ENCODE results near the gene MINAR1. TPM values are rescaled to one million over a fixed set of nuclear protein-coding genes. Genes with fewer than 3 reads are reported as not detected.

MINAR1 gene
- total RNA-seq, 1 donor: 1.7 TPM

GRCh38 chr15:79451361-79451999, 19.3 kb downstream of the MINAR1 start:
- no peak overlapping the region for H3K4me3 ChIP-seq (ENCODE audit: low read depth, low read length)
- DNase-seq (ENCODE audit: low read depth): no peak
- no peak for TF ChIP-seq CTCF (IDR thresholded peaks at IDR 0.05; ENCODE audit: insufficient read depth, low read length)

- TF ChIP-seq CTCF (IDR thresholded peaks at IDR 0.05; ENCODE audit: insufficient read depth, low read length): no peak
- DNase-seq (ENCODE audit: low read depth): no peak
- H3K4me3 ChIP-seq (ENCODE audit: low read depth, low read length): no peak overlapping the region
Observed at GRCh38 chr15:79452244-79453051, 20.3 kb downstream of the MINAR1 start.

GRCh38 chr15:79453446-79453845, 21.3 kb downstream of the MINAR1 start:
- TF ChIP-seq CTCF (IDR thresholded peaks at IDR 0.05; ENCODE audit: insufficient read depth, low read length): no peak
- H3K4me3 ChIP-seq (ENCODE audit: low read depth, low read length): no peak overlapping the region
- DNase-seq (ENCODE audit: low read depth): no peak

GRCh38 chr15:79454063-79454462, 21.9 kb downstream of the MINAR1 start:
- H3K4me3 ChIP-seq (ENCODE audit: low read depth, low read length): no peak overlapping the region
- no peak for DNase-seq (ENCODE audit: low read depth)
- no peak for TF ChIP-seq CTCF (IDR thresholded peaks at IDR 0.05; ENCODE audit: insufficient read depth, low read length)

- no peak overlapping the region for H3K4me3 ChIP-seq (ENCODE audit: low read depth, low read length)
- TF ChIP-seq CTCF (IDR thresholded peaks at IDR 0.05; ENCODE audit: insufficient read depth, low read length): no peak
- DNase-seq (ENCODE audit: low read depth): no peak
Observed at GRCh38 chr15:79455361-79455760, 23.2 kb downstream of the MINAR1 start.

- no peak overlapping the region for H3K4me3 ChIP-seq (ENCODE audit: low read depth, low read length)
- no peak for DNase-seq (ENCODE audit: low read depth)
- TF ChIP-seq CTCF (IDR thresholded peaks at IDR 0.05; ENCODE audit: insufficient read depth, low read length): no peak
Observed at GRCh38 chr15:79455943-79456342, 23.8 kb downstream of the MINAR1 start.

Data from fibroblast of the aortic adventitia (primary cell).